HG03442 (cell line): Measurements from ENCODE around the gene RHOT2.

Experiments used
- ATAC-seq: cut with Tn5 transposase; IDR thresholded peaks from one replicate; pipeline ENCODE4 v1.9.1; 2021; ENCODE audit warnings: mild to moderate bottlenecking, moderate library complexity; ENCODE audit not compliant: unreplicated experiment

The RHOT2 gene

GRCh38 chr16:667780-668518, at the start of gene RHOT2:
RHOT2 (plus strand) TSS chr16:668132; CDS start chr16:668200, 68 bp downstream.
- peak; percentile 83 for ATAC-seq

GRCh38 chr16:619476-620100, 48.3 kb upstream of the RHOT2 start:
- ATAC-seq = no peak

GRCh38 chr16:620700-621525, 47.0 kb upstream of the RHOT2 start:
- no peak for ATAC-seq

DNA sequence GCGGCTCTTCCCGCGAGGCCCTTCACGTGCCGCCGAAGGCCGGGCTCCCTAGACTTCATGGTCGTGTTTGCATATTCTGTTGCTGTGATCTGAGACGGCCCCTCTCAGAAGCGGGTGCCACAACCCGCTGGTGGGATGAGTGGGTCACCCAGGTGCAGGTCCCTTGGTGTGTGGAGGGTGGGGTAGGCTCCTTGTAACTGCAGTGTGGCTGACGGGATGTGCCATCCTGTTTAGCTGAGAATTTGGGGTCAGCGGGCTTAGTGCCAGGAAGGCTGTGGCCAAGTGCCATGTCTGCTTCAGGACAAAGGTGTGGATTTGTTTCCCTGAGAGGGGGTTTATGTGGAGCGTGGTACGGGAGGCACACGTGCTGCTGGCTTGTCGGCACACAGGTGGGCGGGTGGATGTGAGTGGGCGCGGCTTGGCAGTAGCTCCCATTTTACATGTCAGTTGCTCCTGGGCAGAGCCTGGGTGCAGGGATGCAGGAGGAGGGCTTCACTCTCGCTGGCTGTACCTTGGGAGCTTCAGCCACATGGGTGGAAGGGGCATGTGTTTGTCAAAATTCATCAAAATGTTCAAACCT, 46.3 kb upstream of the RHOT2 start:
- ATAC-seq = no peak

GRCh38 chr16:622920-623280, 45.0 kb upstream of the RHOT2 start:
- no peak for ATAC-seq

- no peak for ATAC-seq
Measured at GRCh38 chr16:624526-625070, 43.3 kb upstream of the RHOT2 start.

- no peak for ATAC-seq
Measured at GRCh38 chr16:625117-625976, 42.6 kb upstream of the RHOT2 start.

DNA sequence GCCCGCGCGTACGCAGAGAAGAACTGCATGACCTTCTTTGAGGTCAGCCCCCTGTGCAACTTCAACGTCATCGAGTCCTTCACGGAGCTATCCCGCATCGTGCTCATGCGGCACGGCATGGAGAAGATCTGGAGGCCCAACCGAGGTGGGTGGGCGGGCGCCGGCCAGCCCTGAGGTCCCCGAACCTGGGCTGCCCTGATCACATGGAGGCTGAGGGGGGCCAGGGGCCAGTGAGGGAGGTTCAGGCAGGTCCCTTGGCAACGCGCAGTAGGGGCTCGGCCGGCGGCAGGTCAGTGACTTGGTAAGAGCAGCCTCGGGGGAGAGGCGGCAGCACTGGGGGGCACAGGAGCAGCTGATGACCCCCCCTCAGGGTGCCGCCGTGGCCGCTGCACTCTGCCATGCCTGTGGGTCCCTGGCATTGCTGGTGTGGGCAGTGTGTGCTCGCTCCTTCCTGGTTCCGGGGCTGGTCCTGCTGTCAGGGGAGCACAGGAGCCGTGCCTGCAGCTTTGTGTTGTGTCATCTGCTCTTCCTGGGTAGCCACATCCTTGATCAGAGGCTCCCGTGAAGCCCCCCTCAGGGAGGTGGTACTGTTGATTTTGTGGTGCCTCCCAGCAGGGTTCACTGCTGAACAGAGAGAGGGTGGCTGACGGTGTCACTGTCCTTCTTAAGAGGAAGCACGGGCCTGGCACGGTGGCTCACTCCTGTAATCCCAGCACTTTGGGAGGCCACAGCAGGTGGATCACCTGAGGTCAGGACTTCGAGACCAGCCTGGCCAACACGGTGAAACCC, 41.8 kb upstream of the RHOT2 start:
- ATAC-seq = no peak

GRCh38 chr16:626787-627453, 41.0 kb upstream of the RHOT2 start:
- no peak for ATAC-seq

- no peak for ATAC-seq
Measured at GRCh38 chr16:627454-628239, 40.3 kb upstream of the RHOT2 start.

- no peak for ATAC-seq
Measured at GRCh38 chr16:628321-629061, 39.4 kb upstream of the RHOT2 start.

DNA sequence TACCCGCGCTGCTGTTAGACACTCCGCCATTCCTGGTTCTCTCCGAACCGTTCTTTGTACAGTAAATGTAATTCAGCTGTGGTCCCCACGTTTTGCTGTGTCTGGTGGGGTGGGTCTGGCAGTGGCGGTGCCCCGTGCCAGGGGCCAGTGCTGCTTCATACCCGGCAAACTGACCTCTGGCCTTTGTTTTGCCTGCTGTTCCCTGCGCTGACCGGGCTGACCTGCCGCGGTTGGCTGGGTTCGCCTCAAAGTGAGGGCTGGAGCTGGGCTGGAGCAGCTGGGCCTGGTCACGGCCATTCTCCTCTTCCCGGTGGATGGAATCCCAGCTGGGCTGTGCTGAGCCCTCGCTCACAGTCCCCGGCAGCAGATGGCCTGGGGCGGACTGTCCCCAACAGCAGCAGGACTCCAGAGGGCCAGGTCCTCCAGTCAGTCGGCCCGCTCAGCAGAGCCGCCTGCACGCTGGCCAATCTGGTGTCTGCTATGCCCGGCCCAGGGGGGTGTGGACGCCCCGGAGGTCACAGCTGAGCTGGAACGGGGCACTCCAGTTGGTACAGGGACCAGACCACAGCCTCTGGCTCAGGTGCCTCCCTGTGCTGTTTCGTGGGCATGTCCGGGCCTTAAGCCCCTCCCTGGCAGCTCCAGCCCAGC, 38.6 kb upstream of the RHOT2 start:
- ATAC-seq = no peak

DNA sequence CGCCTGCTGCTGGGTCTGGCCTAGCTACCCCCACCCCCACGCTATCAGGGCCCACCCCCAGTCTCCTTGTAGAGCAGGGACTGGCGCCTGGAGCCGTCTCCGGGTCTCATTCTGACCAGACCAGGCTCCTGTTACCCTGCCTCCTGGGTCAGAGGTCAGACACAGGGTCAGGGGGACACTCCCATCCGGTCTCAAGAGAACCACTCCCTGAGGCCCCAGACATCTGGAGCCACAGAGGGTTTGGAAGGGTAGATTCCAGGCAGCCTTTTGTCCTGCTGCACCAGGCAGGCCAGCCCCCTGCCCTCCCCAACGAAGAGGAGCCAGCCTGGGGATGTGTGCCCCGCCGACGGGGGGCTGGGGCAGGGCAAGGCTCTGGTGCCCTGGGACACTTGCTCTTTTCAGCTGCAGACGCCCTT, 38.1 kb upstream of the RHOT2 start:
- ATAC-seq = no peak

- no peak for ATAC-seq
Measured at GRCh38 chr16:630249-630814, 37.6 kb upstream of the RHOT2 start.

DNA sequence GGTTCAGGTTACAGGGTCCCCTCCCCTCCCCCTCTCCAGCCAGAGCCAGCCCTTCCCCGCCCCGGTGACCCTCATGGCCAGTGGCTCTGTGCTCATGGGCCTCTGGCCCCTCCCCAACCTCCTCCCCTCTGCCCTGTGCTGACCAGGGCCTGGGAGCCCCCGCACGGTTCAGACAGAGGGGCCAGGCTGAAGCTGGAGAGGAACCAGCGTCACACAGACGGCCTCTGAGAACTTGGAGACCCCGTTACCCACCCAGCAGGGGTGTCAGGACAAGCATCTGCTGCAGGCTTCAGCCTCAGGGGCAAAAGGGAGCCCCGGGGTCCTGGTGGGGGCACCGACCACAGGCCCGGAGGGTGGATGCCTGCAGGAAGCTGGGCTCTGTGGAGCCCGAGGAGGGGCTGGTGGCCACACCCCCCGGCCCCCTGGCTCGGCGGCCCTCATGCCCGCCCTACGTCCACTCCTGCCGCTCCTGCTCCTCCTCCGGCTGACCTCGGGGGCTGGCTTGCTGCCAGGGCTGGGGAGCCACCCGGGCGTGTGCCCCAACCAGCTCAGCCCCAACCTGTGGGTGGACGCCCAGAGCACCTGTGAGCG, 37.0 kb upstream of the RHOT2 start, which contains the start of gene WFIKKN1:
Gene WFIKKN1, plus strand, starts transcription at position 171 of the 591 bp plus-strand sequence. Its CDS starts 269 bp downstream, at position 440.
- no peak for ATAC-seq

- ATAC-seq = no peak
Measured at GRCh38 chr16:631808-632358, 36.0 kb upstream of the RHOT2 start.
